SK-N-MC (cell line): ENCODE measurements around the gene PON2.

Experiments used
- EZH2 ChIP-seq: fragments of 200-600 bp; sonication (generic); IDR thresholded peaks from one replicate; pipeline ENCODE4 v1.6.1; 2017; ENCODE audit warnings: antibody characterized with exemption
- FOXP2 ChIP-seq: optimal IDR thresholded peaks from 2 replicates; pipeline ENCODE3; 2011; ENCODE audit warnings: mild to moderate bottlenecking, moderate library complexity; ENCODE audit not compliant: insufficient read depth; ENCODE audit errors: extremely low read length, control extremely low read depth
- POLR2AphosphoS5 ChIP-seq: IDR thresholded peaks from 2 replicates; pipeline ENCODE4 v1.6.1; 2012; ENCODE audit warnings: mild to moderate bottlenecking, low read depth, low read length, borderline replicate concordance

- TF ChIP-seq POLR2AphosphoS5: no peak
- TF ChIP-seq EZH2: no peak
- no peak for TF ChIP-seq FOXP2
These were observed 36.5 kb downstream of the PON2 start for GRCh38 chr7:95398155-95398940.
